Stromal cell of bone marrow (primary cell): ENCODE results near the gene CHN1.

Experiments
- DNase-seq: peaks from one replicate; pipeline ENCODE4 v3.0.0-alpha.2; 2012; ENCODE audit warnings: low read depth

Gene CHN1

DNA sequence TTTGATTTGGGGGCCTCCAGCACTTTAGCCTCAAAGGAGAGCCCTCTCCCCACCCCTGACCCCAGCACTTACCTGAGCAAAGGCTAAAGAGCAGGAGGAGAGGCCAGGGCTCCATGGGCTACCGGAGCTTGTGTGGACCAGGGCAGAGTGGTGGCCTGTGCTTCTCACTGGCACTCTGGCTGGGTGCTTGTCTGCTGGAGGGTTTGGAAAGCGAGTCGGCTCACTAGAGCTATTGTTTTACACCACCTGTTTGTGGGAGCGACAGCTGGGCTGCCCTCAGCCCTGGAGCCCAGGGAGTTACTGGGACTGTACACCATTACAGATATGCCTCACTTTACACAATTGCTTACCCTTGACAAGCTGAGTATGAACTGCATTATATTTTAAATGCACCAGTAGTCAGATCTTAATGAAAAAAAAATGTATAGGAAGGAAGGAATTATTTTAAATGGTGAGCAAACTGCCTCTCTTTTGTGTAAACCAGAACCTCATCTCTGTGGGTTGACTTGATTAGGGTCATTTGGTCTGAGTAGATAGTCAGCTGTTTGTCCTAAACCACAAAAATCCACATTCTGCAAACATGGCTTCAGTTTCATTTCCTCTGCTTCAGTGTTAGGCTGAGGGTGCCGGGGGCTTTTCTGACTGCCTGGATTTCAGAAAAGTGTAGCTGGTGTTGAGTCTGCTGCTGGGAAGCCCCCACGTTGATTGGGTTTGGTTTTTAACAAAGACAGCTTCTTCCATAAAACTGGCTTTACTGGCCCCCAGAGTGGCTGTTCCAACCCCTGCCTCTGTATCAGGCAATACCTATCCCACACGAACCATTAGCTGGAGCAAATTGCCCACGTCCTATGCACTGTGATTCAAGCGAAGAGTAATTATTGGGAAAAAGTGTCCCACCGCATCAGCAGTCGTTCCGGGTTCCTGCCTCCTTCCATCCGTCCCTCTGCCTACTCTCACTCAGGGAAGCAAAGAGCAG lies 240.6 kb downstream of the CHN1 start, which contains the start of gene CHRNA1:
CHRNA1 (minus strand) TSS at position 193 of the 976 bp plus-strand sequence; CDS start at position 115, 78 bp downstream.
- DNase-seq = no peak

DNA sequence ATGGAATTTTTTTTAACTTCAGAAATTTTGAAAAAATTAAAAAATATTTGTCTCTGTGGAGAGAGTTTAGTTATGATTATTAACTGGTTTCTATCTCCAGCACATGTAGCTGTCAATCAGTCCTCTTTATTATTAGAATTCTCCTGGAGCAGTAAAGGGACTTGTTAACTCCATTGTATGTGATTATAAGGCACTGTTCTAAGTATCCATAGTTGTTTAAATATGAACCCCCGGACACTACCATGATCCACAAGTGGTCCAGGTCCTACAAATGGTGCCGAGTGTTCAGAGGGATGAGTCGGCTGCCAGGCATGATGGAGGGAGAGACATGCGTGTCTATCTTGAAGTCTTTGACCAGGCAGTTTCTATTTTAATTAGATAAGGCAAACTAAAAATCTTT lies 241.4 kb downstream of the CHN1 start:
- DNase-seq = no peak

DNA sequence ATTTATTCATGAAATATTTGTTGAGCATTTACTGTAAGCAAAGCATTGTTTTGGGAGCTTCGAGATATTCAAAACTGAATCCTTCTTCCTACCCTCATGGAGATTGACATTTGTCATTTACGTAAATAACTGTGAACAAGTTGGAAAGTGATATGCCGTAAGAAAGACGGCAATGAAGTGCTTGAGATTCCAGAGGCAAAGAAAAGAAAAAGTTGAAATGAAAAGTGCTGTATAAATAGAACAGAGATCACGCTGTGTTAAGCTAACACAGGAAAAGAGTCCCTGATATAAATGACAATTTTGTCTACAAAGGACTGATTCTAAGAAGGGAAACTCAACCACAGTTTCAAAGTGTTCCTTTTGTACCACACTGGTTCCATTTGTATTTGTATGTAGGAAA lies 242.7 kb downstream of the CHN1 start:
- no peak for DNase-seq

DNA sequence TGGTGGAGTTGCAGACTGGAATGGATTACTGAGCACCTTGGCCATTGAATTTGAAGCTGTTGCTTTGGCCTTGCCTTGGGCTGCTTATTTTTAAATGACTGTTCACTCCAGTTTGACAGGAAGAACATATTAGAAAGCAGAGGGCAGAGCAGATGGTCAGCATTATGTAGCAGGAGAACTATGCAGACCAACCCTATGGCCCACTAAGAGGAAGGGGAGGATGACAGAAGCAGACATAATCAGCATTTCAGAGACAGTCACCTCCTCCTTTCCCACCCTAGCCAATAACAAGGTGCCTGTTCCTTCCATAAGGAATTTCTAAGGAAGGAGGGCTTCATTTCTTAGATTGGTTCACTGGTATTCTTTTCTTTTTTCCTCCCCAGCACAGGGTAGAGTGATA lies 243.3 kb downstream of the CHN1 start:
- no peak for DNase-seq

DNA sequence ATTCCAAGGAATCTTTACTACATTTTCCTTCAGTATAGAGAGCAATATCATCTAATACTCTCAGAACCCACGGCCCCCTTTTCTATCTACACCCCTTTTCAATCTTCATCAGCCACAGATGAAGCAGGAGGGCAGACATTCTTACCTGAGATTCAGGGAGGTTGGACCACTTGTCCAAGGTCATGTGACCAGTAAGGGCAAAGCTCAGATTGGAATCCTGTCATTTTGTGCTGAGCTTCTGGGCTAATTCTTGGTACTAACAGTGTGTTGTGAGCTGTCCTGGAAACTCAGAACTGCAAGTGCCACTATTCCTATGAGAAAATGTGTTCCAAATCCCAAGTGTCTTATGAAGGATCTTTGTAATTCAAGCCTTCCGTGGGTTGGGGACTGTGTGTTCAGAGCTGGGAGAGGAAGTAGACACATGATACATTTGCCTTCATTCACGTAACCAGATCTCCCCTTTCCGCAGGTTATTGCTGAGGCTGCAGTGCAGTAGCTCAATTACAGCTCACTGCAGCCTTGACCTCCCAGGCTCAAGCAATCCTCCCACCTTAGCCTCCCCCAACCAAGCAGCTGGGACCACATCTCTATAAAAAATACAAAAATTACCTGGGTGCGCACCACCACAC lies 244.2 kb downstream of the CHN1 start:
- DNase-seq = no peak

DNA sequence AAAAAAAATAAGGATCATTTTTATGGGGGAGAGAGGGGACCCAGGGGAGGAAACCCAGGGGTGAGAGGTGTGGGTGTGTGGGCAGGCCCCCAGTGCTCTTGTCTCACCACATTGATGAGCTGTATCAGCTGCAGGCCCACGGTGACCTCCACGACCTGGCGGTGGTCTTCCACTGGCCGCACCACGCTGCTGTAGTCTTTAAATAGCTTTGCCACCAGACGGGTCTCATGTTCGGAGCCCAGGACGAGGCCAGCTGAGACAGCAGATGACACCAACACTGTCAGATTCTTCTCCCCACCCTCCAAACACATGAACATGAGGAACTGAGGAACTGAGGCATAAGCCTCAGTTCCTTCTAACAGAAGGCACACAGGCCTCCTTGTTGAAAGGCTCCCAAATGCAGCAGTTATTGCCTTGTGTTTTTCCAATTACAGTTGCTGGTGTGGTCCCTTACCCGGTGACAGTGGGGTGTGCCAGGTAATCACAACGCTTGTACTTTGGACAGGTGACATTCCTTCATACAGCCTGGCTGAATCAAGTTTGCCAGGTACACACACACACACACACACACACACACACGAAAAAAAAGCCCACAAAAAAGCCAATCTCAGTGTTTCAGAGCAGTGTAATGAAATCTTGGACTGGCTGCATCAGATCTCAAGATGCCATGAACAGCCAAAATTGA lies 245.7 kb downstream of the CHN1 start:
- DNase-seq = no peak

DNA sequence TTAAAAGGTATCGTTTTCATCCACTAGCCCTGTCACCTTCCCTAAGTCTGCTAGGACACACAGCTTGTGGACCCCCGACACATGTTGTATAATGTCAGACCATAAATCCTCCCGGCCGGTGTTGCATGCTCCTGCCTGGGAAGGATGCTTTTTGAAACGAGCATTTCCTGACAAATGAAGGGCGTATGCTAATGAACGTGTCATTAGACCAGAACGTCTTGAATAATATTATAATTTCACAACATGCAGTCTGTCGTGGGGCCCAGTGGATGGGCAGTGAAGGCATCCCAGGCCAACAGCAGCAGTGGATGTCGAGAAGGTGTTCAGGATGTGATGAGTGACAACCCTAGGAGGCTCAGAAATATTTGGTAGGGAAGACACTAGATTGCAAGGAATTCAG lies 248.4 kb downstream of the CHN1 start:
- no peak for DNase-seq

DNA sequence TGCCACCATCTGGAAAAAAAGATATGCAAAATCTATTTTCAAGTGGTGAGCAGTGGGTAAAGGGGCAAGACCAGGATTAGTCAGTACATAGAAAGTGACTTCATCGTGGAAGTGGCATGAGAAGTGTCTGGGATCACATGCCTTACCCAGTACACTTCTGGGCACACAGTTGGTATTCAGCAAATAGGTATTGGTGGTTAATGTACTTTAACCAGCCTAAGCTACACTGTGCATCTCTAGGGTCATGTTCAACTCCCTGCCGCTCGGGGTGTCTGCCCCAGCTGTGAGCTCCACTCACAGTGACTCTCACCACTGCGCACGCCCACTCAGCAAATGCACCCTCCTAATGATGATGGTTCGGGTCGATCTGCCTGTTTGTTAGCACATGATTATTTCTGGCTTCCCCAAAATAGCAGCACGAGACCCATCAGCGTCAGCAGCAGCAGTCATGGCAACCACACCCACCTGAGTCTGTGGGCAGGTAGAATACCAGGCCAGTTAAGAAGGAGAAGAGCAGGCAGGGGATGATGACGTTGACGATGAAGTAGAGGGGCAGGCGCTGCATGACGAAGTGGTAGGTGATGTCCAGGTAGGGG lies 252.0 kb downstream of the CHN1 start:
- DNase-seq = no peak

DNA sequence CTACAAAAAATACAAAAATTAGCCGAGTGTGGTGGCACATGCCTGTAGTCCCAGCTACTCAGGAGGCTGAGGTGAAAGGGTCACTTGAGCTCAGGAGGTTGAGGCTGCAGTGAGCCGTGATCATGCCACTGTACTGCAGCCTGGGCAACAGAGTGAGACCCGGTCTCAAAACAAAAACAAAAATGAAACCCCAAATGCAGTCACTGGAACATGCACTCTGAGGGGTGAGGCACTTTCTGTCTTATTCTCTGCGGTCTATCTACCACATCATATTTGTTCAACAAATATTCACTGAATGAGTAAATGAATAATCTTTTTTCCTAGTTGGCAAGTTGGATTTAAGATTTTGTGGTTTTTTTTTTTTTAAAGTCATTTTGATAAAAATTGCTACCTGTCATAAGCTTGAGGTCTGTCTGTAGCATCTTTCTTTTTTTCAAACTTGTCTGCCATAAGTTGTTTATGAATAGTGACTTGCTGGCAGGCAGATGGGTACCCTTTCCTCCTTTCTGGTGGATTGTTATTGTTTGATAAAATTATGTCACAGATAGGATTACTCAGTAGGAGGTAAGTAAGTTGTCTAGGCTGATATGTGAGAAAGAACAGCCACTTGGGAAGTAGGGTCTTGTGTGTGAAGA lies 252.7 kb downstream of the CHN1 start:
- DNase-seq = no peak

DNA sequence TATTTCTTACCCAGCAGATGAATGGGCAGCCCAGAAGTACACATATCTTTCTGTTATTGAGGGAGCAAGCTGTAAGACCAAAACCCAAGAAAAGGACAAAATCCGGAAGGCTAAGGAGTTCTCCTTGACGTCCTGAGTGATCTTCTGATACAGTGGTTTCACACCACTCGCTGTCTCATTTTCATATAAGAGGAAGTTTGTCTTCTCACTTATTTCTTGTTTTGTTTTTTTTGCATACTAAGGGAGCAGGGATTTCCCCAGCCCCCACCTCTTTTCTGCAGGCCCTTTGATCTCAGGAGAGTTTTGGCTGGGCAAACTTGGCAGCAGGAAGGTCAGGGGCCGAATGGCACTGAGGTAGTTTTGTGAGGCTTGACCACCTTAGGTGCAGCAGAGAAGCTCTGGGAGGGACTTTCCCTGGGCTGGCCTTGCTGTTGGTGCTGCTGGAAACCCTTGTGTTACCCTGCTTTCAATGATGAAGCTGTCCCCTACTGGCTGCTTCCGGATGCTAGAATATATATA lies 254.2 kb downstream of the CHN1 start:
- DNase-seq = no peak

DNA sequence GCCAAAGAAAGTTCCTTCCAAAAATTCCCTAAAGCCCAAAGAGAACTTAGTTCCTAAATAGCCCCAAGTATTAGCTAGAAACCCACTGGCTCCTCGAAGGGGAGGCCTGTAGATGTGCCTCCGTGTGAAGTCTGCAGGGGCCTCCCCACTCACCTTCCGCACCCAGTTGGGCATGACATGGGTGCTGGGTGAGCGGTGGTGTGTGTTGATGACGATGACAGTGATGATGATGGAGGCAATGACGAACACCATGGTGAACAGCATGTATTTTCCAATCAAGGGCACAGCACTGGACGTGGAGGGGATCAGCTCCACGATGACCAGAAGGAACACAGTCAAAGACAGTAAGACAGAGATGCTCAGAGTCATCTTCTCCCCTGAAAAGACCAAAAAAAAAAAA lies 255.4 kb downstream of the CHN1 start:
- no peak for DNase-seq

DNA sequence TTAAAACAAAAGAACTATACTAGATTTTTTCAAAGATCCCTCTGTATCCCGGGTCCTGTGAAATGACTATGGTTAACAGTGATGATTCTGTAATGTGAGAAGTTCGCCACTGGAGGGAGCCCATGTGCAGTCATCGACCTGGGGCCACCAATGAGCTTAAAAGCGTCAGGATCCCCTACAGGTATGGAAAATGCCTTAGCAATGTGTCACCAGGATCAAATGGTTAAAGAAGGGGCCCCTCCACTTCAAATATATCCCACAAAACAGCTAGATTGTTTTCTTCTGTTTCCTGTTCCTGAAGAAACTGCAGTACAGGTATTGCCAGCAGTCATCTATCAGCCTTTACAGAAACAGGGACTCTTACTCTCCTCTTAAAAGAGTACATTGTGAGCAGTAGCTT lies 256.2 kb downstream of the CHN1 start:
- DNase-seq = peak; percentile 22
